ENCODE data around the gene CCDC78. TPM values are rescaled to one million over a fixed set of nuclear protein-coding genes. Genes with fewer than 3 reads are reported as not detected.

CCDC78 gene
- total and polyA plus RNA-seq, 2 donors, result 4.8 to 12.4 TPM

- peaks cover 4 to 44% of the 10 kb centered on the region in 2 donors for H3K27me3 ChIP-seq (ENCODE audit: control insufficient read depth in 2 of 2, insufficient read depth in 1 of 2, low read length in 1 of 2)
- peaks cover 0 to 19% of the 10 kb centered on the region in 2 donors for H3K9me3 ChIP-seq (ENCODE audit: control insufficient read depth in 2 of 2, insufficient read depth in 1 of 2, low read length in 1 of 2)
- DNase-seq (ENCODE audit: low read depth in 6 of 9, low spot score in 9 of 9), result peak in 1 of 9 donors; percentile 60
- peak overlapping the region in 1 of 2 donors; percentile 67 for H3K4me3 ChIP-seq (ENCODE audit: low read length in 2 of 2)
- 2% methylated on average over 80 of the region's 80 CpGs for WGBS
- no peak overlapping the region for H3K27ac ChIP-seq (ENCODE audit: low read depth in 1 of 2, low read length in 1 of 2)
- peaks cover 32 to 64% of the 10 kb centered on the region in 2 donors for H3K4me1 ChIP-seq (ENCODE audit: control insufficient read depth in 2 of 2, insufficient read depth in 2 of 2, low read length in 2 of 2)
- H3K36me3 ChIP-seq (ENCODE audit: control insufficient read depth in 2 of 2, insufficient read depth in 2 of 2, low read length in 1 of 2), result peaks cover 19 to 47% of the 10 kb centered on the region in 2 donors
Measured at GRCh38 chr16:728131-728889, 2.1 kb upstream of the CCDC78 start.

- Histone ChIP-seq H3K4me1 (ENCODE audit: control insufficient read depth in 2 of 2, insufficient read depth in 2 of 2, low read length in 2 of 2) (peaks cover 40 to 70% of the 10 kb centered on the region in 2 donors), H3K27me3 (ENCODE audit: control insufficient read depth in 2 of 2, insufficient read depth in 1 of 2, low read length in 1 of 2) (peaks cover 4 to 44% of the 10 kb centered on the region in 2 donors), H3K36me3 (ENCODE audit: control insufficient read depth in 2 of 2, insufficient read depth in 2 of 2, low read length in 1 of 2) (peaks cover 10 to 38% of the 10 kb centered on the region in 2 donors), H3K4me3 (ENCODE audit: low read length in 2 of 2) (peak overlapping the region; percentile 49 to 67), H3K27ac (ENCODE audit: low read depth in 1 of 2, low read length in 1 of 2) (peak overlapping the region in 1 of 2 donors; percentile 36), H3K9me3 (ENCODE audit: control insufficient read depth in 2 of 2, insufficient read depth in 1 of 2, low read length in 1 of 2) (peaks cover 0 to 19% of the 10 kb centered on the region in 2 donors)
- peak in 1 of 9 donors; percentile 46 for DNase-seq (ENCODE audit: low read depth in 6 of 9, low spot score in 9 of 9)
- WGBS, result under 1% methylated on average over 61 of the region's 61 CpGs
Measured at GRCh38 chr16:727291-727977, 1.2 kb upstream of the CCDC78 start.

GRCh38 chr16:726188-726437 lies 130 bp downstream of the CCDC78 start:
- 62% methylated on average over 9 of the region's 9 CpGs for WGBS
- peaks cover 5 to 26% of the 10 kb centered on the region in 2 donors for H3K36me3 ChIP-seq (ENCODE audit: control insufficient read depth in 2 of 2, insufficient read depth in 2 of 2, low read length in 1 of 2)
- peaks cover 49 to 68% of the 10 kb centered on the region in 2 donors for H3K4me1 ChIP-seq (ENCODE audit: control insufficient read depth in 2 of 2, insufficient read depth in 2 of 2, low read length in 2 of 2)
- peaks cover 4 to 47% of the 10 kb centered on the region in 2 donors for H3K27me3 ChIP-seq (ENCODE audit: control insufficient read depth in 2 of 2, insufficient read depth in 1 of 2, low read length in 1 of 2)
- peak overlapping the region in 1 of 2 donors; percentile 14 for H3K27ac ChIP-seq (ENCODE audit: low read depth in 1 of 2, low read length in 1 of 2)
- no peak overlapping the region for H3K4me3 ChIP-seq (ENCODE audit: low read length in 2 of 2)
- no peak for DNase-seq (ENCODE audit: low read depth in 6 of 9, low spot score in 9 of 9)
- H3K9me3 ChIP-seq (ENCODE audit: control insufficient read depth in 2 of 2, insufficient read depth in 1 of 2, low read length in 1 of 2), result peaks cover 0 to 28% of the 10 kb centered on the region in 2 donors

GRCh38 chr16:725463-726187 lies 618 bp downstream of the CCDC78 start:
- Histone ChIP-seq H3K27ac (ENCODE audit: low read depth in 1 of 2, low read length in 1 of 2) (peak overlapping the region; percentile 4 to 14), H3K36me3 (ENCODE audit: control insufficient read depth in 2 of 2, insufficient read depth in 2 of 2, low read length in 1 of 2) (peaks cover 5 to 21% of the 10 kb centered on the region in 2 donors), H3K27me3 (ENCODE audit: control insufficient read depth in 2 of 2, insufficient read depth in 1 of 2, low read length in 1 of 2) (peaks cover 4 to 47% of the 10 kb centered on the region in 2 donors), H3K4me3 (ENCODE audit: low read length in 2 of 2) (no peak overlapping the region), H3K9me3 (ENCODE audit: control insufficient read depth in 2 of 2, insufficient read depth in 1 of 2, low read length in 1 of 2) (peaks cover 0 to 30% of the 10 kb centered on the region in 2 donors), H3K4me1 (ENCODE audit: control insufficient read depth in 2 of 2, insufficient read depth in 2 of 2, low read length in 2 of 2) (peaks cover 49 to 67% of the 10 kb centered on the region in 2 donors)
- peak in 1 of 9 donors; percentile 59 for DNase-seq (ENCODE audit: low read depth in 6 of 9, low spot score in 9 of 9)
- 69% methylated on average over 23 of the region's 23 CpGs for WGBS

- WGBS, result 94% methylated on average over 7 of the region's 7 CpGs
- Histone ChIP-seq H3K27me3 (ENCODE audit: control insufficient read depth in 2 of 2, insufficient read depth in 1 of 2, low read length in 1 of 2) (peaks cover 4 to 47% of the 10 kb centered on the region in 2 donors), H3K27ac (ENCODE audit: low read depth in 1 of 2, low read length in 1 of 2) (peak overlapping the region in 1 of 2 donors; percentile 76), H3K4me1 (ENCODE audit: control insufficient read depth in 2 of 2, insufficient read depth in 2 of 2, low read length in 2 of 2) (peaks cover 50 to 73% of the 10 kb centered on the region in 2 donors), H3K9me3 (ENCODE audit: control insufficient read depth in 2 of 2, insufficient read depth in 1 of 2, low read length in 1 of 2) (peaks cover 0 to 28% of the 10 kb centered on the region in 2 donors), H3K4me3 (ENCODE audit: low read length in 2 of 2) (no peak overlapping the region), H3K36me3 (ENCODE audit: control insufficient read depth in 2 of 2, insufficient read depth in 2 of 2, low read length in 1 of 2) (peaks cover under 1 to 15% of the 10 kb centered on the region in 2 donors)
- DNase-seq (ENCODE audit: low read depth in 6 of 9, low spot score in 9 of 9), result no peak
Measured at GRCh38 chr16:725041-725376, 1.2 kb downstream of the CCDC78 start.

GRCh38 chr16:724188-725040 lies 1.8 kb downstream of the CCDC78 start:
- Histone ChIP-seq H3K4me1 (ENCODE audit: control insufficient read depth in 2 of 2, insufficient read depth in 2 of 2, low read length in 2 of 2) (peaks cover 55 to 79% of the 10 kb centered on the region in 2 donors), H3K36me3 (ENCODE audit: control insufficient read depth in 2 of 2, insufficient read depth in 2 of 2, low read length in 1 of 2) (peaks cover 0 to 9% of the 10 kb centered on the region in 2 donors), H3K27ac (ENCODE audit: low read depth in 1 of 2, low read length in 1 of 2) (peak overlapping the region in 1 of 2 donors; percentile 76), H3K27me3 (ENCODE audit: control insufficient read depth in 2 of 2, insufficient read depth in 1 of 2, low read length in 1 of 2) (peaks cover 4 to 44% of the 10 kb centered on the region in 2 donors), H3K4me3 (ENCODE audit: low read length in 2 of 2) (no peak overlapping the region), H3K9me3 (ENCODE audit: control insufficient read depth in 2 of 2, insufficient read depth in 1 of 2, low read length in 1 of 2) (peaks cover 0 to 24% of the 10 kb centered on the region in 2 donors)
- DNase-seq (ENCODE audit: low read depth in 6 of 9, low spot score in 9 of 9), result peak in 2 of 9 donors; percentile 51 to 75
- WGBS, result 63% methylated on average over 29 of the region's 29 CpGs

GRCh38 chr16:723695-724094 lies 2.5 kb downstream of the CCDC78 start:
- Histone ChIP-seq H3K27ac (ENCODE audit: low read depth in 1 of 2, low read length in 1 of 2) (peak overlapping the region in 1 of 2 donors; percentile 76), H3K27me3 (ENCODE audit: control insufficient read depth in 2 of 2, insufficient read depth in 1 of 2, low read length in 1 of 2) (peaks cover 4 to 36% of the 10 kb centered on the region in 2 donors), H3K36me3 (ENCODE audit: control insufficient read depth in 2 of 2, insufficient read depth in 2 of 2, low read length in 1 of 2) (peaks cover 0 to 3% of the 10 kb centered on the region in 2 donors), H3K9me3 (ENCODE audit: control insufficient read depth in 2 of 2, insufficient read depth in 1 of 2, low read length in 1 of 2) (peaks cover 0 to 24% of the 10 kb centered on the region in 2 donors), H3K4me3 (ENCODE audit: low read length in 2 of 2) (no peak overlapping the region), H3K4me1 (ENCODE audit: control insufficient read depth in 2 of 2, insufficient read depth in 2 of 2, low read length in 2 of 2) (peaks cover 62 to 86% of the 10 kb centered on the region in 2 donors)
- WGBS, result 95% methylated on average over 9 of the region's 9 CpGs
- DNase-seq (ENCODE audit: low read depth in 6 of 9, low spot score in 9 of 9), result no peak

- DNase-seq (ENCODE audit: low read depth in 6 of 9, low spot score in 9 of 9), result no peak
- Histone ChIP-seq H3K4me3 (ENCODE audit: low read length in 2 of 2) (peak overlapping the region in 1 of 2 donors; percentile 71), H3K36me3 (ENCODE audit: control insufficient read depth in 2 of 2, insufficient read depth in 2 of 2, low read length in 1 of 2) (peaks cover 0 to 3% of the 10 kb centered on the region in 2 donors), H3K27me3 (ENCODE audit: control insufficient read depth in 2 of 2, insufficient read depth in 1 of 2, low read length in 1 of 2) (peaks cover 0 to 31% of the 10 kb centered on the region in 2 donors), H3K9me3 (ENCODE audit: control insufficient read depth in 2 of 2, insufficient read depth in 1 of 2, low read length in 1 of 2) (peaks cover 0 to 24% of the 10 kb centered on the region in 2 donors), H3K4me1 (ENCODE audit: control insufficient read depth in 2 of 2, insufficient read depth in 2 of 2, low read length in 2 of 2) (peaks cover 69 to 89% of the 10 kb centered on the region in 2 donors), H3K27ac (ENCODE audit: low read depth in 1 of 2, low read length in 1 of 2) (peak overlapping the region in 1 of 2 donors; percentile 17)
- WGBS, result 91% methylated on average over 24 of the region's 24 CpGs
Measured at GRCh38 chr16:722835-723633, 3.2 kb downstream of the CCDC78 start.

Measured in thymus (tissue), 11 donors.